Testis (tissue), 3 donors: Measurements from ENCODE around the gene GRM2. TPM values are rescaled to one million over a fixed set of nuclear protein-coding genes. Genes with fewer than 3 reads are reported as not detected.

Source experiments
- DNase-seq: peaks from one replicate; pipeline ENCODE4 v3.0.0-alpha.2; 2019
- H3K27ac ChIP-seq, 2 donors: fragments of 200-600 bp; sonication (generic); one replicate each; pipeline ENCODE4 v1.5.1; 2019
- H3K27me3 ChIP-seq: fragments of 200-600 bp; sonication (generic); one replicate; pipeline ENCODE4 v1.5.1; 2019
- H3K36me3 ChIP-seq: fragments of 200-600 bp; sonication (generic); one replicate; pipeline ENCODE4 v1.5.1; 2017; ENCODE audit warnings: low read depth; ENCODE audit errors: missing control alignments
- H3K4me1 ChIP-seq: fragments of 200-600 bp; sonication (generic); one replicate; pipeline ENCODE4 v1.5.1; 2019
- H3K4me3 ChIP-seq, 2 donors: fragments of 200-600 bp; sonication (generic); one replicate each; pipeline ENCODE4 v1.5.1; 2017 to 2019
- H3K9me3 ChIP-seq: fragments of 200-600 bp; sonication (generic); one replicate; pipeline ENCODE4 v1.5.1; 2017
- CTCF ChIP-seq, 3 experiments: fragments of 450-650 bp in 2 of 3; fragments of 200-600 bp in 1 of 3; sonication (generic) in 1 of 3; IDR thresholded peaks; one replicate each; pipeline ENCODE4 v1.5.1; 2016 to 2019; ENCODE audit warnings: antibody characterized with exemption in 3 of 3, mild to moderate bottlenecking in 2 of 3, moderate library complexity in 1 of 3
- POLR2A ChIP-seq: fragments of 450-650 bp; IDR thresholded peaks from one replicate; pipeline ENCODE4 v1.6.1; 2017; ENCODE audit warnings: antibody characterized with exemption, mild to moderate bottlenecking, moderate library complexity
- WGBS, 2 donors: methylation state at CpG; one replicate each; pipeline ENCODE4 v1.1.5; 2018; 5-methylcytosine and 5-hydroxymethylcytosine counted together
- intact Hi-C: fragments of 100-400 bp; cut with DNase I; formaldehyde crosslinking; loops from one replicate; pipeline ENCODE4 v1.15.1; 2023; ENCODE audit warnings: low total_unique reads
- polyA plus RNA-seq: library from polyadenylated mRNA; stranded (reverse); fragments of 350-450 nt; fragmentation: Illumina TruSeq; extraction: RNeasy Lipid Tissue Mini Kit (QIAGEN cat#74804); gene quantifications from one replicate; pipeline ENCODE4 v1.2.3, GENCODE V29; 2014; ENCODE audit warnings: low read depth, low replicate concordance; ENCODE audit not compliant: insufficient read depth
- total RNA-seq, 2 donors: library from RNA; depleted of rRNA; stranded (reverse); fragments of >200 nt; gene quantifications; one replicate each; pipeline ENCODE4 v1.2.3, GENCODE V29; 2016

The GRM2 gene
- total and polyA plus RNA-seq, 3 donors from 2014 or later, result 10.7 to 34.7 (median 16.9) TPM

- DNase-seq, result peak; percentile 90
- peaks cover 37% of the 10 kb centered on the region for H3K4me1 ChIP-seq
- TF ChIP-seq POLR2A (no peak), CTCF (IDR thresholded peaks at IDR 0.05) (peak; percentile 56 to 85 (median 74))
- no peak overlapping the region for H3K4me3 ChIP-seq
- H3K27me3 ChIP-seq, result no peaks in the 10 kb centered on the region
- no peaks in the 10 kb centered on the region for H3K36me3 ChIP-seq
- H3K27ac ChIP-seq, result no peak overlapping the region
- WGBS, 2 donors, result 44 to 45% methylated on average over 4 of the region's 4 CpGs
- no peaks in the 10 kb centered on the region for H3K9me3 ChIP-seq
- intact Hi-C loops, result no loop called here
These were observed 24.8 kb upstream of the GRM2 start for GRCh38 chr3:51682079-51682478.

- Histone ChIP-seq H3K27ac (no peak overlapping the region), H3K36me3 (no peaks in the 10 kb centered on the region), H3K4me3 (no peak overlapping the region), H3K4me1 (peaks cover 42% of the 10 kb centered on the region), H3K9me3 (no peaks in the 10 kb centered on the region), H3K27me3 (no peaks in the 10 kb centered on the region)
- 75 to 83% methylated on average over 7 of the region's 7 CpGs for whole genome bisulfite sequencing, 2 donors
- intact Hi-C loops, result no loop called here
- no peak for DNase-seq
- TF ChIP-seq POLR2A, result no peak
- no peak for TF ChIP-seq CTCF (IDR thresholded peaks at IDR 0.05)
These were observed 24.3 kb upstream of the GRM2 start for GRCh38 chr3:51682526-51682925.

GRCh38 chr3:51683566-51683965 is 23.3 kb upstream of the GRM2 start:
- intact Hi-C loops, result no loop called here
- no peak for TF ChIP-seq CTCF (IDR thresholded peaks at IDR 0.05)
- TF ChIP-seq POLR2A, result no peak
- no peak for DNase-seq

GRCh38 chr3:51684971-51685751 is 21.7 kb upstream of the GRM2 start:
- no peaks in the 10 kb centered on the region for H3K9me3 ChIP-seq
- no peak for DNase-seq
- intact Hi-C loops, result no loop called here
- no peaks in the 10 kb centered on the region for H3K27me3 ChIP-seq
- 43 to 57% methylated on average over 7 of the region's 7 CpGs for WGBS, 2 donors
- no peaks in the 10 kb centered on the region for H3K36me3 ChIP-seq
- H3K27ac ChIP-seq, result peak overlapping the region; percentile 50 to 57
- H3K4me1 ChIP-seq, result peaks cover 51% of the 10 kb centered on the region
- TF ChIP-seq POLR2A, result no peak
- no peak for TF ChIP-seq CTCF (IDR thresholded peaks at IDR 0.05)
- no peak overlapping the region for H3K4me3 ChIP-seq

More at GRCh38 chr3:51683566-51683965, 23.3 kb upstream of the GRM2 start:
- 89 to 96% methylated on average over 2 of the region's 2 CpGs for WGBS, 2 donors
- Histone ChIP-seq H3K4me3 (no peak overlapping the region), H3K27ac (no peak overlapping the region), H3K9me3 (no peaks in the 10 kb centered on the region), H3K4me1 (peaks cover 50% of the 10 kb centered on the region), H3K27me3 (no peaks in the 10 kb centered on the region), H3K36me3 (no peaks in the 10 kb centered on the region)

- TF ChIP-seq POLR2A, result no peak
- no peak for TF ChIP-seq CTCF (IDR thresholded peaks at IDR 0.05)
- H3K27me3 ChIP-seq, result no peaks in the 10 kb centered on the region
- no peaks in the 10 kb centered on the region for H3K9me3 ChIP-seq
- intact Hi-C loops, result no loop called here
- H3K4me3 ChIP-seq, result no peak overlapping the region
- peaks cover 51% of the 10 kb centered on the region for H3K4me1 ChIP-seq
- WGBS, 2 donors, result 58 to 64% methylated on average over 4 of the region's 4 CpGs
- no peaks in the 10 kb centered on the region for H3K36me3 ChIP-seq
- no peak for DNase-seq
- H3K27ac ChIP-seq, result peak overlapping the region; percentile 50 to 57
These were observed 20.8 kb upstream of the GRM2 start for GRCh38 chr3:51686056-51686455.
